ENCODE data around the gene CNTRL.

DNA sequence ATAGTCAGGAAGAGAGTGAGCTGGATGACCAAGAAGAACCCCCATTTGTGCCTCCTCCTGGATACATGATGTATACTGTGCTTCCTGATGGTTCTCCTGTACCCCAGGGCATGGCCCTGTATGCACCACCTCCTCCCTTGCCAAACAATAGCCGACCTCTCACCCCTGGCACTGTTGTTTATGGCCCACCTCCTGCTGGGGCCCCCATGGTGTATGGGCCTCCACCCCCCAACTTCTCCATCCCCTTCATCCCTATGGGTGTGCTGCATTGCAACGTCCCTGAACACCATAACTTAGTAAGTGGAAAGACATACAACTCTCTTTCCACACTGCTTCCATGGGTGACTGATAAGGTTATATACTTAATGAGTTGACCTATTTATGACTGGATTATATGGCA, 75.4 kb downstream of the CNTRL start:
- TF ChIP-seq, protein P1, sequence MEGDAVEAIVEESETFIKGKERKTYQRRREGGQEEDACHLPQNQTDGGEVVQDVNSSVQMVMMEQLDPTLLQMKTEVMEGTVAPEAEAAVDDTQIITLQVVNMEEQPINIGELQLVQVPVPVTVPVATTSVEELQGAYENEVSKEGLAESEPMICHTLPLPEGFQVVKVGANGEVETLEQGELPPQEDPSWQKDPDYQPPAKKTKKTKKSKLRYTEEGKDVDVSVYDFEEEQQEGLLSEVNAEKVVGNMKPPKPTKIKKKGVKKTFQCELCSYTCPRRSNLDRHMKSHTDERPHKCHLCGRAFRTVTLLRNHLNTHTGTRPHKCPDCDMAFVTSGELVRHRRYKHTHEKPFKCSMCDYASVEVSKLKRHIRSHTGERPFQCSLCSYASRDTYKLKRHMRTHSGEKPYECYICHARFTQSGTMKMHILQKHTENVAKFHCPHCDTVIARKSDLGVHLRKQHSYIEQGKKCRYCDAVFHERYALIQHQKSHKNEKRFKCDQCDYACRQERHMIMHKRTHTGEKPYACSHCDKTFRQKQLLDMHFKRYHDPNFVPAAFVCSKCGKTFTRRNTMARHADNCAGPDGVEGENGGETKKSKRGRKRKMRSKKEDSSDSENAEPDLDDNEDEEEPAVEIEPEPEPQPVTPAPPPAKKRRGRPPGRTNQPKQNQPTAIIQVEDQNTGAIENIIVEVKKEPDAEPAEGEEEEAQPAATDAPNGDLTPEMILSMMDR (IDR thresholded peaks at IDR 0.05) = no peak
- TF ChIP-seq POLR2A (IDR thresholded peaks at IDR 0.05; ENCODE audit: low read length) = no peak
- no peak for TF ChIP-seq HOXA7 (CRISPR knock-in tag; IDR thresholded peaks at IDR 0.05)
- TF ChIP-seq, protein P2, sequence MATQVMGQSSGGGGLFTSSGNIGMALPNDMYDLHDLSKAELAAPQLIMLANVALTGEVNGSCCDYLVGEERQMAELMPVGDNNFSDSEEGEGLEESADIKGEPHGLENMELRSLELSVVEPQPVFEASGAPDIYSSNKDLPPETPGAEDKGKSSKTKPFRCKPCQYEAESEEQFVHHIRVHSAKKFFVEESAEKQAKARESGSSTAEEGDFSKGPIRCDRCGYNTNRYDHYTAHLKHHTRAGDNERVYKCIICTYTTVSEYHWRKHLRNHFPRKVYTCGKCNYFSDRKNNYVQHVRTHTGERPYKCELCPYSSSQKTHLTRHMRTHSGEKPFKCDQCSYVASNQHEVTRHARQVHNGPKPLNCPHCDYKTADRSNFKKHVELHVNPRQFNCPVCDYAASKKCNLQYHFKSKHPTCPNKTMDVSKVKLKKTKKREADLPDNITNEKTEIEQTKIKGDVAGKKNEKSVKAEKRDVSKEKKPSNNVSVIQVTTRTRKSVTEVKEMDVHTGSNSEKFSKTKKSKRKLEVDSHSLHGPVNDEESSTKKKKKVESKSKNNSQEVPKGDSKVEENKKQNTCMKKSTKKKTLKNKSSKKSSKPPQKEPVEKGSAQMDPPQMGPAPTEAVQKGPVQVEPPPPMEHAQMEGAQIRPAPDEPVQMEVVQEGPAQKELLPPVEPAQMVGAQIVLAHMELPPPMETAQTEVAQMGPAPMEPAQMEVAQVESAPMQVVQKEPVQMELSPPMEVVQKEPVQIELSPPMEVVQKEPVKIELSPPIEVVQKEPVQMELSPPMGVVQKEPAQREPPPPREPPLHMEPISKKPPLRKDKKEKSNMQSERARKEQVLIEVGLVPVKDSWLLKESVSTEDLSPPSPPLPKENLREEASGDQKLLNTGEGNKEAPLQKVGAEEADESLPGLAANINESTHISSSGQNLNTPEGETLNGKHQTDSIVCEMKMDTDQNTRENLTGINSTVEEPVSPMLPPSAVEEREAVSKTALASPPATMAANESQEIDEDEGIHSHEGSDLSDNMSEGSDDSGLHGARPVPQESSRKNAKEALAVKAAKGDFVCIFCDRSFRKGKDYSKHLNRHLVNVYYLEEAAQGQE (IDR thresholded peaks at IDR 0.05) = no peak
- no peak for TF ChIP-seq JUN (IDR thresholded peaks at IDR 0.05)
- TF ChIP-seq, protein P3, sequence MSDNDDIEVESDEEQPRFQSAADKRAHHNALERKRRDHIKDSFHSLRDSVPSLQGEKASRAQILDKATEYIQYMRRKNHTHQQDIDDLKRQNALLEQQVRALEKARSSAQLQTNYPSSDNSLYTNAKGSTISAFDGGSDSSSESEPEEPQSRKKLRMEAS (IDR thresholded peaks at IDR 0.05) = no peak
- no peak for TF ChIP-seq RAD21 (conservative IDR thresholded peaks at IDR 0.05 in 1 of 2, IDR thresholded peaks at IDR 0.05 in 1 of 2)
- TF ChIP-seq GATA3 (IDR thresholded peaks at IDR 0.05; ENCODE audit: borderline replicate concordance) = no peak
- no peak for TF ChIP-seq MAFK (IDR thresholded peaks at IDR 0.05; ENCODE audit: partially characterized antibody)
- TF ChIP-seq MAZ (IDR thresholded peaks at IDR 0.05; ENCODE audit: borderline replicate concordance, low read depth, low read length) = no peak
- TF ChIP-seq HMGXB4 (CRISPR knock-in tag; IDR thresholded peaks at IDR 0.05; ENCODE audit: borderline replicate concordance) = no peak
